GM18499 (cell line): ENCODE measurements around the gene EPB41L5.
"Not testable (repeated sequence)": the region's sequence is repeated elsewhere in the genome, so short reads cannot be mapped to it uniquely, and the experiment has no call there.

Experiments used
- ATAC-seq: cut with Tn5 transposase; IDR thresholded peaks from one replicate; pipeline ENCODE4 v1.9.1; 2021; ENCODE audit warnings: moderate number of reproducible peaks; ENCODE audit not compliant: insufficient read depth, unreplicated experiment

EPB41L5 gene

DNA sequence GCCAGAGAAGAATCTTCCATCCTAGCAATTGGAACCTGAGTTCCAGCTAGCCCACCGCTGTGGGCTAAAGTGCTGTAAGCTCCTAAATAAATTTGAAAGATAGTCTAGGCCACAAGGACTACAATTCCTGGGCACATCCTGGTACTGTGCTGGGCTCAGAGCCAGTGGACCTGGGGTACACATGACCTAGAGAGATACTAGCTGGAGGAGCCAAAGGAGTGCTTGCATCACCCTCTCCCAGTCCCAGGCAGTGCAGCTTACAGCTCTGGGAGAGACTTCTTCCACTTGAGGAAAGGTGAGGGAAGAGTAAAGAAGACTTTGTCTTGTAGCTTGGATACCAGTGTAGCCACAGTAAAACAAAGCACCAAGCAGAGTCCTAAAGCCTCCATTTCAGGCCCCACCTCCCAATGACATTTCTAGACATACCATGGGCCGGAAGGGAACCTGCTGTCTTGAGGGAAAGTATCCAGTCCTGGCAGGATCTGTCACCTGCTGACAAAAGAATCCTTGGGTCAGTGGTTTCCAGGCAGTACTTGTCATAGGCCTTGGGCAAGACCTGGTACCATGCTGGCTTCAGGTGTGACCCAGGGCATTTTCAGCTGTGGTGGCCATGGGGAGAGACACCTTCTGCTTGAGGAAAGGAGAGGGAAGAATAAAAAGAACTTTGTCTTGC, 120.8 kb downstream of the EPB41L5 start:
- ATAC-seq: no peak

DNA sequence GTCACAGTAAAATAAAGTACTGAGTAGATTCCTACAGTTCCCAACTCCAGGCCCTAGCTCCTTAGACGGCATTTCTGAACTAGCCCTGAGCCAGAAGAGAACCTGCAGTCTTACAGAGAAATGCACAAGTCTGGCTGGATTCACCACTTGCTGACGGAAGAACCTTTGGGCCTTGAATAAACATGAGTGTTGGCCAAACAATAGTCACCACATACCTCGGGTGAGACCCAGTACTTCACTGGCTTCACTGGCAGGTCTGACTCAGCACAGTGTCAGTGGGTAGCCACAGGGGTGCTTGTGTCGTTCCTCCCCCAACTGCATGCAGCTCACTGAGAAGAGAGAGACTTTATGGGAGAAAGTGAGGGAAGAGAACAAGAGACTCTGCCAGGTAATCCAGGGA, 121.4 kb downstream of the EPB41L5 start:
- ATAC-seq: no peak

DNA sequence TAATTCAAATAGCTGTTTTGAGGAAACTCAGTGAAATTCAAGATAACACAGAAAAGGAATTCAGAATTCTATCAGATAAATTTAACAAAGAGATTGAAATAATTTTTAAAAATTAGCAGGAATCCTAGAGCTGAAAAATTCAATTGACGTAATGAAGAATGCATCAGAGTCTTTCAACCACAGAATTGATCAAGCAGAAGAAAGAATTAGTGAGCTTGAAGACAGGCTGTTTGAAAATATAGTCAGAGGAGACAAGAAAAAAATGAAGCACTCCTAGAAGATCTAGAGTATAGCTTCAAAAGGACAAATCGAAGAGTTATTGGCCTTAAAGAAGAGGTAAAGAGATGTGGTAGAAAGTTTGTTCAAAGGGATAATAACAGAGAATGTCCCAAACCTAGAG, 122.1 kb downstream of the EPB41L5 start:
- not testable (repeated sequence) for ATAC-seq

DNA sequence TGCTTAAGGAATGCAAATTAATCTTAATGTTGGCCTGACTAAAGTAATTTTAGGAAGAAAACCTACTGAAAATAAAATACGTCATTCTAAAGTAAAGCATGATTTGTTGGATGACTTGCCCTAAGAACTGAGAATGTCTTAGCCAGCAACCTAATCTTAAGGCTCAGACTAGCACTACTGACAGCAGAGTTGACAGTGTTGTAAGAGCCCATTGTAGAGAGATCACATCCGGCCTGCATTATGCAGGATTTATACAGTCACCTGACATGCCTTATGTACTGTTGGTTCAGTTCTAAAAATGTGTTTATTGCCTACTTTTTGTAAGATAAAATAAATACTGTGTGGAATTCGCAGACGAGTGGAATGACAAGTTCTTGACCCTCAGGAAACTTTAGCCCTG, 128.0 kb downstream of the EPB41L5 start:
- ATAC-seq: no peak

DNA sequence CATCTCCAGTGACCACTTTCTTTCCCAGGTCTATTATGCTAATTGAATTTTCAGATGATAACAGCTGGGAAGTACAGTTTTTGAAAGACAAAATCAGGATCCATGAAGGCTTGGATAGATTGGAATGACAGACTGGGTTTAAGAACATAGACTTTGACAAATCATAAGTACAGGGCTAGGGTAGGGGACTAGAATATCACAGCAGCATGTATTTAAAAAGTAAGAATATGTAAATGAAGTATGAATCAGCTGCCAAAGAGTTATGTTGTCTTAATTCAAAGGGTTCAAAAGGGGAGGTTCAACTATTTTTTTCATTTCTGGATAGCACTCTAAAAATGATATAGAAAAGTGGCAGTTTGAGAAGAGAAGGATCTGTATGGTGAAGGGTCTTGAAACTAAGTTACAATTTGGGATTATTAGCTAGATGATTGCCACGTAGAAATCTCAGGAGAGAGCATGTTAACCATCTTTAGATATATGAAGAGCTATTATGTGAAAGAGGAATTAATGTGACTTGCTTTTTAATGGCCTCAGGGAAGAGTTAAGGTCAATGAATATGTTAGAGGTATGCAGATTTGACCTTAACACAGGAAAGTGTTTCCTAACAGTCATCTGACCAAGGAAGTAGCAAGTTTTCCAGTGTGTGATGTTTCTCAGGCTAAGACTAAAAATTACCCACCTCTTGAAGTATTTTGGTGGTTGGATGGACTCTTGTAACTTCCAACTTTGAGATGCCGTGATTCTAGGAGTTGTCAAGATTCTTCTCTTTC, 128.6 kb downstream of the EPB41L5 start:
- ATAC-seq: no peak

DNA sequence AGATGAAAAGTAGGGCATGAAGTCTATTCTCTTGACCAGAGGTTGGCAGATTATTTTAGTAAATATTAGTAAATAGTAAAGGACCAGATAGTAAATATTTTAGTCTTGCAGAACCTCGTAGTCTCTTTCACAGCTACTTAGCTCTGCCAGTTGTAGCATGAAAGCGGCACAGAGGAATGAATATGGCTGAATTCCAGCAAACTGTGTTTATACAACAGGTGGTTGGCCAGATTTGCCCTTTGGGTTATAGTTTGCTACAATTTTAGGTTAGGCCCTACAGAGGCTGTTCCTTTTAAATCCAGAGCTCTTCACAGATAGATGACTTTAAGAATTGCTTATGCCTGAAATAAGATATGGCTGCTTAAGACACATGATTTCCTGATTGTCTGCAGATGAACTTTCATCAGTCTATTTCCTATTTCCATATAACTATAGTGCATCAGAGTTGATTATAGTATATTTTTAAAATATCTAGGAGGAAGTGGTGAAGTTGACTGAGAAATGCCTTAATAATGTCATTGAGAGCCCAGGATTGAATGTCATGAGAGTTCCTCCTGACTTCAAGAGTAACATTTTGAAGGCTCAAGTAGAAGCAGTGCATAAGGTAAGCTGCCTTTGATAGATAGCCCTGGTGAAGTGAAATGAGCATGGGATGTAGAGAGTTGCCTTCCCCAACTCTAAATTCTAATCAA, 129.8 kb downstream of the EPB41L5 start:
- ATAC-seq: no peak

DNA sequence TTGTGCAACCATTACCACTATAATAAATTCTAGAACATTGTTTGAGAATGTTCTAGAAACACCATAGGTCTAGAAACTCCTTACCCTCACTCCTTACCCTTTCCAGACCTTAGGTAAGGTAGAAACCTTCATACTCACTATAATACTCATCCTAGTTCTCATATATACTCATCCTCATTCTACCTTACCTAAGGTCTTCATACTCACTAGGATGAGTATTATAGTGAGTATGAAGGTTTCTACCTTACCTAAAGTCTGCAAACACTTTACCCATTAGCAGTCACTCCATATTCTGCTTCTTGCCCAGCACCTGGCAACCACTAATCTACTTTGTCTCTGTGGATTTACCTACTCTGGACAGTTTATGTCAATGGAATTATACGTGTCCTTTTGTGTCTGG, 135.4 kb downstream of the EPB41L5 start:
- ATAC-seq: no peak

DNA sequence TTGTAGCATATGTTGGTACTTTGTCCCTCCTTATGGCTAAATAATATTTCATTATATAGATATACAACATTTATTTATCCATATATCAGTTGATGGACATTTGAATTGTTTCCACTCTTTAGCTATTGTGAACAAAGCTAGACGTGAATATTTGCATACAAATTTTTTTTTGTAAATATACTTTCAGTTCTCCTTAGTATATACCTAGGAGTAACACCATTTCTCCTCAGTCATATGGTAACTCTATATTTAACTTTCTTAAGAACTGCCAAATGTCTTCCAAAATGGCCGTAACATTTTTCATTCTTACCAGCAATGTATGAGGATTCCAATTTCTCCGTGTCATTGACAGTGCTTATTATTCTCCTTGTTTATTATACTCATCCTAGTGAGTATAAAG, 135.8 kb downstream of the EPB41L5 start:
- no peak for ATAC-seq

DNA sequence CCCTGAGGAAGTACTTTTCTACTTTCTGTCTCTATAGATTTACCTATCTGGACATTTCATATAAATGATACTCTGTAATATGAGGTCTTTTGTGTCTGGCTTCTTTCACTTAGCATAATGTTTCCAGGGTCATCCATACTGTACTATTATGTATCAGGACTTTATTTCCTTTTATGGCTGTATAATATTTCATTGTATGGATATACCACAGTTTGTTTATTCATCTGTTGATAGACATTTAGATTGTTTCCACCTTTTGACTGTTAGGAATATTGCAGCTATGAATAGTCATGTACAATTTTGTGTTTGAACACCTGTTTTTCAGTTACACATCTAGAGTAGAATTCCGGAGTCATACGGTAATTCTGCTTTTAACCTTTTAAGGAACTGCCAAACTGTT, 136.5 kb downstream of the EPB41L5 start:
- ATAC-seq: no peak

DNA sequence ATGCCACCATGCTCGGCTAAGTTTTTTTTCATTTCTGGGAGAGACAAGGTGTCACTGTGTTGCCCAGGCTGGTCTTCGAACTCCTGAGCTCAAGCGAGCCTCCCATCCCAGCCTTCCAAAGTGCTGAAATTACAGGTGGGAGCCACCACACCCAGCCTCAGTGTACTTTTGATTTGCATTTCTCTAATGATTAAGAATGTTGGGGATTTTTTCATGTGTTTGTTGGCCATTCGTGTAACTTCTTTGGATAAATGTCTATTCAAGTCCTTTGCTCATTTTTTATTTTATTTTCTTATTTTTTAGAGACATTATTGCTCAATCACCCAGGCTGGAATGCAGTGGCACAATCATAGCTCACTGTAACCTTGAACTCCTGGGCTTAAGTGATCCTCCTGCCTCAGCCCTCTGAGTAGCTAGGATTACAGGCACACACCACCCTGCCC, 137.2 kb downstream of the EPB41L5 start:
- no peak for ATAC-seq

DNA sequence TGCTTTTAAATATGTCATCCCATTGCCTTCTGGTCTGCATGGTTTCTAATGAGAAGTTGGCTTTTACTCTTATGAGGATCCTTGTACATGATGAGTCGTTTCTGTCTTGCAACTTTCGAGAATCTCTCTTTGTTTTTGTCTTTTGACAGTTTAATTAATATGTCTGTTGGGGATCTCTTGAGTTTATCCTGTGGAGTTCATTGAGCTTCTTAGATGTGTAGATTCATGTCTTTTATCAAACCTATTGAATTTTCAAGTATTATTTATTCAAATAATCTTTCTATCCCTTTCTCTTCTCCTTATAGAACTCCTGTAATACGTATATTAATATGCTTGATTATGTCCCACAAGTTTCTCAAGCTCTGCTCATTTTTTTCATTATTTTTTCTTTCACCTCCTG, 142.4 kb downstream of the EPB41L5 start:
- ATAC-seq: no peak

DNA sequence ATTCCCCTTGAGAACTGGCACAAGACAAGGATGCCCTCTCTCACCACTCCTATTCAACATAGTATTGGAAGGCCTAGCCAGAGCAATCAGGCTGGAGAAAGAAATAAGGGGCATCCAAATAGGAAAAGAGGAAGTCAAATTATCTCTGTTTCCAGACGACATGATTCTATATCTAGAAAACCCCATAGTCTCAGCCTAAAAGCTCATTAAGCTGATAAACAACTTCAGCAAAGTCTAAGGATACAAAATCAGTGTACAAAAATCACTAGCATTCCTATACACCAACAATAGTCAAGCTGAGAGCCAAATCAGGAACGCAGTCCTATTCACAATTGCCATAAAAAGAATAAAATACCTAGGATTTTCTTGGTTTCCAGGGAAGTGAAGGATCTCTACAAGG, 145.8 kb downstream of the EPB41L5 start:
- ATAC-seq: not testable (repeated sequence)

DNA sequence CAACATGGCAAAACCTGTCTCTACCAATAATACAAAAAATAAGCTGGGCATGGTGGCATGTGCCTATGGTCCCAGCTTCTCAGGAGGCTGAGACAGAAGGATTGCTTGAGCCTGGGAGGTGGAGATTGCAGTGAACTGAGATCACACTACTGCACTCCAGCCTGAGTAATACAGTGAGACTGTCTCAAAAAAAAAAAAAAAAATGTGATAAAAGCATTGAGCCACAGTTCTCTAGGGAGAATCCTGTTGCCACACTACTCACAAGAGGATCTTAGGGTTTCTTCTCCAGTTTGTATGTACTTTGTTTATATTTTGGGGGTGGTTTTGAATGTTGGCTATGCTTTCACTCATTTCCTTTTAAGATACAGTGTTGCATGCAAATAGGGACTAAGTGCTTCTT, 148.3 kb downstream of the EPB41L5 start:
- ATAC-seq: no peak

DNA sequence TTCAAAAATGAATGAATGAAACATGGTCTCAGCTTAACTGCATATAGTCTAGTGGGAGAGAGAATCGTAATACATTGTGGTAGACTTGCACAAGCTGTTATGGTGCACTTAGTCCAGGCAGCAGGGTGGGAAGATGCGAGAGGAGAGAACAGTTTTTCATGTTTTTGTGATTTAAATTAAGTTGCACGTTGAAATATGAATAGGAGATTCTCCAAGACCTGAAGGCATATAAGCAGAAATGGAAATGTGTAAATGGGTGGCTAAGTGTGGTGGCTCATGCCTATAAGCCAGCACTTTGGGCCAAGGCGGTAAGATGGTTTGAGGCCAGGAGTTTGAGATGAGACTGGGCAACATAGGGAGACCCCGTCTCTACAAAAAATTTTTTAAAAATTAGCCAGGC, 149.8 kb downstream of the EPB41L5 start:
- no peak for ATAC-seq

DNA sequence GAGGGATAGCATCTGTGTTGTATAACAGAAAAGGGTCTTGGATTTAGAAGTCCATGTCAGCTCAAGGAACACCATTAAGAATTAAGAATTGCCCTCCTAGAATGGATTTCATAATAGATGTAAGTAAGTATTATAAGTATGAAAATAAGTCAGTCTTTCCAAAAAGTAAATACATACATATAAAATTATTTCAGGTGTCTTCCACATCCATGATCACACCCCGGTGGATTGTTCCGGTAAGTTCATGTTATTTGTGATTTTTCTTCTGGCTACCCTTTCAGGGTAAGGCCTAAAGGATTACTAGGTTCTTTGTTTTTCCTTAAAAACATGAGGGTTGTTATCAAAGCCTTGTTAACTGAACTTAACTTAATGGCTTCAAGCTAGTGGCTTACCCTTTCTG, 154.4 kb downstream of the EPB41L5 start:
- ATAC-seq: no peak

DNA sequence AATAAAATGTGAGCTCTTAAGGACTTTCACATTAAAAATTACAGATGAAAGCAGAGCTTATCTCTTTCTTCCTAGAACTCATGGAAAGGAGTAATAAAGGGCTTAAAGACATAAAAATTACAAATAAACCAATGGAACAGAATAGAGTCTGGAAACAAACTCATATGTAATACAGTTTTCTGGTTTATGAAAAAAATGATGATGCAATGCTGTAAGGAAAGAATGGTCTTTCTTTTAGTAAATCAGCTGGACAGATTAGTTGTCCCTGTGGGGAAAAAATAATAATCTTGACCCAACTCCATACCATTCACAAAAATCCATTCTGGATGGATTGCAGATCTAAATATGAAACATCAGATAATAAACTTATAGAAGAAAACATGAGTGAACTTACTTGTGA, 156.1 kb downstream of the EPB41L5 start:
- no peak for ATAC-seq

DNA sequence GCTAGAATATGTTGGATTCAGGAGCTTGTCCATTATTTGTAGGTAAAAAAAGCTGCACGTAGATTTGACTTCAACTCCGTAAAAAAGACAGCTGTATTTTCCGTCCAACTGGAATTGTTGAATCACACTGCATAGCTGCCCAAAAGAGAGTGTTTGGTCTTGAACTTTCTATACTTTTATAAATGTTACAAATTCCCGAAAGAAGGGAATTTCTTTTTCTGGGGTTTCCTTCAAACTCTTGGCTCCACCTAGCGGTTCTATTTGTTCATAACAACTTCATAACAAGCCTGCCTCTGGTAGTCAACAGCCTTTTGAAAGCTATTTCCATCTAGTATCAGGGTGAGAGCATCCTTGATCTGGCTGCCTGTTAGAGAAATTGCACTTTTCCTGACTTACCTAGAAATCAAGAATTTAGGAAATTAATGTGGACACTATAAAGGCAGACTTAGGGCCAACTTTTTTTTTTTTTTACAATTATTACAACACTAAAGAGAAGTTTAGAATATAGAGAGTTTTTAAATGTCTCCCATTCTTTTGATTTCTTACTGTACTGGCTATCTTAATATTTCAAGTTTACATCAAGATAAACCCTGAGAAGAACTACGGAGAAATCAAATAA, 162.2 kb downstream of the EPB41L5 start:
- ATAC-seq: no peak

DNA sequence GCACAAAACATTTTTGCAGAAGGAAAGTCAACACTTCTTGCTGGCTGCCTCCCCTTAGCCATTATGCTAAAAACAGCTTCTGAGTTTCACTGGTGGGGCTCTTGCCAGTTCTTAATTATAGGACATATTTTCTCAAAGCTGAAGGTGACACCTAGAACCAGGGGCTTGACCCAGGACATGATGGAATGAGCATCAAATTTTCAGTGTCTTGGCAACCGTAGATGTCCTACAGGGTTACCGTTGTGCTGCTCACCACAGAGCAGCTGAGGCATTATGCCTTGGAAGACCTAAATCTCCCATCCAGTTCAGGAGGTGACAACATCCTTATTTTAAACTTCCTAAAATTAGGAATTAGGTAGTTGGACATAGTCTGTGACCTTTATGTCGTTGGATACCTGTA, 163.6 kb downstream of the EPB41L5 start:
- ATAC-seq: no peak

DNA sequence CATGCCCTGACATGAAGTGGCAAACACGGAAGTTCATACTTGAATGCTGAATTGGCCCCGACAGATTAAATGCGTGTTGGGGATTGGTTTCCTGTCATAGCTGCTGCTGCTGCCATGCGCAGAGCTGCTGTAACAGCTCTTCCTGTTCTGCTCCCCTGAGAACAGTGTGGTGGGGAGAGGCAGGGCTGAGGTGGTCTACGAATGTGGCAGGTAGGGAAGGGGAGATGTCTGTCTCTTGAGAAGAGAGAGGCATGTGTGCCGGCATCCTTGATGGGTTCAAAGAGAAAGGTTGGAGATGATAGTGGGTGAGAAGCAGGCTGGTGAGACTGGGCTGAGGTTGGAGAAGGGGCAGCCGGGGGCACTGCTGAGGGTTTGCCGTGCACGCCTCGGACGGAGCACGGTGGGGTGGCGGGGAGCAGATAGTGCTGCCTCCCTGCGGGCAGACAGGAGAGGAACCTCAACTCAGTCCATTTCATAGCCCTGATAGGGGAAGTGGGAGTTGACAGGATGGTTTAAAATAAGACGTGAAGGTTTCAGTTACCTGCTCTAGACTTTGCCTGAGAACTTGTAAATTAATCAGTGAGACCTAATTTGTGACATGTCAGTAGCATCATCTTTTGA, 164.2 kb downstream of the EPB41L5 start:
- ATAC-seq: peak; percentile 85

DNA sequence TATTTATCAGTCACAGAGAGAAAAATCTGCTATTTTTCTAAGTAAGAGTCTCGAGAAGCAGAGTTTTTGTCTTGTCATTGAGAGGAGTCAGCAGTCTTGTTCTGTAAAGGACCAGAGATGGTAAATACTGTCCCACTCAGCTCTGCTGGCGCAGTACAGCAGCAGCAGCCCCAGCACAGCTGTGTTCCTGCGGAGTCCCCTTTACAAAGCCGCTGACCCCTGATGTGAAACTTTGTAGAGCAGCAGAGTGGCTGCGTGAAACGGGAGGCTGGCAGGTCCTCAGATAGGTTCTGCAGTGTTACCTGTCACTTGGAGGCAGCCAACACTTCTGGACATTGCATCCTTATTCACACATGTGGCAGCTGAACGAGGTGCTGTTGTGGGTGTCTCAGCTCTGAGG, 165.1 kb downstream of the EPB41L5 start:
- ATAC-seq: no peak

DNA sequence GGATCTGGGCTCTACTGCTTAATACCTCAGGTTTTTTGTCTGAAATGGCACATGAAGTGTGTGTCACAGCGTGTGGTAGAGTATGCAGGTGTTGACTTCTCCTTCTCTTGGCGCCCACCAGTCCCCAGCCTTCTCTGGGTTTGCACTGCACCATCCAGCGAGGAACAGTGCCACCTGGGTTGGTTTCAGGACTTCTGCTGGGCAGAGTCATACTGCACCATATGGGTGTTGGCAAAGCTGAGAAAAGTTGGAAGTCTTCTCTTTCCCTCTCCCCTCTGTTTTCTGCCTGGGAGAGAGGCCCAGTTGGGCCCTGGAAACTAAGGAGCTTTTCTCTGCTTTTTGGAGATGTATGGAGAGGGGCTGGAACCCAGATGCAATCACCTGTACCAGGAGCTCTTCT, 166.5 kb downstream of the EPB41L5 start:
- ATAC-seq: no peak
